Gastroesophageal sphincter (tissue), 4 donors: ENCODE results near the gene DAB1. TPM values are rescaled to one million over a fixed set of nuclear protein-coding genes. Genes with fewer than 3 reads are reported as not detected.

ENCODE experiments used
- ATAC-seq: fragments of 150-250 bp; one replicate; pipeline ENCODE4 v1.9.1; 2016; ENCODE audit warnings: mild to moderate bottlenecking, moderate library complexity
- H3K27ac ChIP-seq, 4 donors: fragments of 200-600 bp; sonication (generic) in 3 of 4; 1 replicate in 3 of 4; 2 replicates in 1 of 4; pipeline ENCODE4 v1.5.1; 2016 to 2019
- H3K27me3 ChIP-seq: fragments of 200-600 bp; sonication (generic); one replicate; pipeline ENCODE4 v1.5.1; 2019
- H3K36me3 ChIP-seq, 2 donors: fragments of 200-600 bp; sonication (generic); one replicate each; pipeline ENCODE4 v1.5.1; 2019; ENCODE audit warnings: control low read depth in 1 of 2
- H3K4me1 ChIP-seq, 3 donors: fragments of 200-600 bp; sonication (generic); 1 replicate in 2 of 3; 2 replicates in 1 of 3; pipeline ENCODE4 v1.5.1; 2016 to 2019; ENCODE audit warnings: control low read depth in 2 of 3
- H3K4me3 ChIP-seq, 2 donors: fragments of 200-600 bp; sonication (generic); one replicate each; pipeline ENCODE4 v1.5.1; 2019; ENCODE audit warnings: mild to moderate bottlenecking in 1 of 2, moderate library complexity in 1 of 2
- H3K9me3 ChIP-seq, 3 donors: fragments of 200-600 bp; sonication (generic); one replicate each; pipeline ENCODE4 v1.5.1; 2017 to 2019; ENCODE audit warnings: control low read depth in 2 of 3
- CTCF ChIP-seq, 4 experiments: fragments of 200-600 bp in 2 of 4; fragments of 450-650 bp in 2 of 4; sonication (generic) in 1 of 4; IDR thresholded peaks; one replicate each; pipeline ENCODE4 v1.5.1; 2017 to 2019; ENCODE audit warnings: antibody characterized with exemption in 4 of 4, mild to moderate bottlenecking in 2 of 4, moderate library complexity in 2 of 4
- EP300 ChIP-seq: sonication (generic); formaldehyde crosslinking; IDR thresholded peaks from one replicate; pipeline ENCODE4 v1.6.1; 2017; ENCODE audit warnings: antibody characterized with exemption, mild to moderate bottlenecking
- POLR2A ChIP-seq, 2 donors: fragments of 450-650 bp; IDR thresholded peaks; one replicate each; pipeline ENCODE4 v1.6.1; 2017; ENCODE audit warnings: antibody characterized with exemption in 2 of 2, mild to moderate bottlenecking in 2 of 2, moderate library complexity in 1 of 2
- POLR2AphosphoS5 ChIP-seq: sonication (generic); formaldehyde crosslinking; IDR thresholded peaks from one replicate; pipeline ENCODE4 v1.6.1; 2017; ENCODE audit warnings: antibody characterized with exemption
- WGBS, 2 donors: methylation state at CpG; one replicate each; pipeline ENCODE4 v1.1.5; 2018; ENCODE audit warnings: low coverage in 1 of 2; 5-methylcytosine and 5-hydroxymethylcytosine counted together
- total RNA-seq, 4 donors: library from RNA; depleted of rRNA; stranded (reverse); fragments of >200 nt; gene quantifications; one replicate each; pipeline ENCODE4 v1.1.0, GENCODE V29; 2016

Gene DAB1
- total RNA-seq, 4 donors from 2014 or later, result 0.47 to 1.6 (median 1.1) TPM

- 46 to 65% methylated on average over 4 to 6 of the region's 10 CpGs for WGBS, 2 donors
- TF ChIP-seq CTCF (IDR thresholded peaks at IDR 0.05) (no peak), EP300 (no peak), POLR2AphosphoS5 (no peak), POLR2A (IDR thresholded peaks at IDR 0.05) (no peak)
- no peak overlapping the region for H3K27ac ChIP-seq
- no peaks in the 10 kb centered on the region for H3K36me3 ChIP-seq
- no peaks in the 10 kb centered on the region for H3K27me3 ChIP-seq
- H3K4me1 ChIP-seq, result no peaks in the 10 kb centered on the region
- no peak for ATAC-seq
- H3K4me3 ChIP-seq, result no peak overlapping the region
- H3K9me3 ChIP-seq, result peaks cover 0 to 3% (median 0%) of the 10 kb centered on the region in 3 donors
These were observed 171.1 kb downstream of the DAB1 start for GRCh38 chr1:57252597-57253294.

GRCh38 chr1:57250021-57250420, 173.8 kb downstream of the DAB1 start:
- ATAC-seq, result no peak
- no peaks in the 10 kb centered on the region for H3K9me3 ChIP-seq
- no peaks in the 10 kb centered on the region for H3K27me3 ChIP-seq
- TF ChIP-seq CTCF (IDR thresholded peaks at IDR 0.05), result no peak
- TF ChIP-seq EP300, result no peak
- no peak for TF ChIP-seq POLR2A (IDR thresholded peaks at IDR 0.05)
- TF ChIP-seq POLR2AphosphoS5, result no peak
- WGBS, 2 donors, result 94 to 100% methylated on average over 3 of the region's 3 CpGs
- no peak overlapping the region for H3K4me3 ChIP-seq
- H3K27ac ChIP-seq, result no peak overlapping the region
- no peaks in the 10 kb centered on the region for H3K4me1 ChIP-seq
- no peaks in the 10 kb centered on the region for H3K36me3 ChIP-seq

- 68 to 100% methylated on average over 2 of the region's 2 CpGs for WGBS, 2 donors
- H3K4me3 ChIP-seq, result no peak overlapping the region
- H3K36me3 ChIP-seq, result no peaks in the 10 kb centered on the region
- no peak for ATAC-seq
- H3K9me3 ChIP-seq, result no peaks in the 10 kb centered on the region
- TF ChIP-seq POLR2AphosphoS5, result no peak
- TF ChIP-seq POLR2A (IDR thresholded peaks at IDR 0.05), result no peak
- TF ChIP-seq CTCF (IDR thresholded peaks at IDR 0.05), result no peak
- no peak for TF ChIP-seq EP300
- H3K27me3 ChIP-seq, result no peaks in the 10 kb centered on the region
- no peak overlapping the region for H3K27ac ChIP-seq
- no peaks in the 10 kb centered on the region for H3K4me1 ChIP-seq
These were observed 174.3 kb downstream of the DAB1 start for GRCh38 chr1:57249511-57249910.

GRCh38 chr1:57248830-57249229, 175.0 kb downstream of the DAB1 start:
- no peak for TF ChIP-seq POLR2AphosphoS5
- TF ChIP-seq POLR2A (IDR thresholded peaks at IDR 0.05), result no peak
- no peak for TF ChIP-seq CTCF (IDR thresholded peaks at IDR 0.05)
- no peak for TF ChIP-seq EP300
- ATAC-seq, result no peak

GRCh38 chr1:57238233-57238781, 185.6 kb downstream of the DAB1 start:
- no peaks in the 10 kb centered on the region for H3K36me3 ChIP-seq
- no peak for TF ChIP-seq POLR2AphosphoS5
- no peak for TF ChIP-seq CTCF (IDR thresholded peaks at IDR 0.05)
- TF ChIP-seq POLR2A (IDR thresholded peaks at IDR 0.05), result no peak
- no peak for TF ChIP-seq EP300
- H3K4me3 ChIP-seq, result no peak overlapping the region
- H3K9me3 ChIP-seq, result no peaks in the 10 kb centered on the region
- no peak for ATAC-seq
- 84 to 100% methylated on average over 1 to 3 of the region's 3 CpGs for WGBS, 2 donors
- no peaks in the 10 kb centered on the region for H3K27me3 ChIP-seq
- H3K4me1 ChIP-seq, result no peaks in the 10 kb centered on the region
- H3K27ac ChIP-seq, result no peak overlapping the region

More at GRCh38 chr1:57248830-57249229, 175.0 kb downstream of the DAB1 start:
- WGBS, 2 donors, result 20 to 58% methylated on average over 1 to 3 of the region's 3 CpGs
- Histone ChIP-seq H3K4me3 (no peak overlapping the region), H3K36me3 (no peaks in the 10 kb centered on the region), H3K4me1 (no peaks in the 10 kb centered on the region), H3K27ac (no peak overlapping the region), H3K27me3 (no peaks in the 10 kb centered on the region), H3K9me3 (no peaks in the 10 kb centered on the region)
